GM21825 (cell line): ENCODE data around the gene UCKL1.

ENCODE experiments used
- ATAC-seq: cut with Tn5 transposase; IDR thresholded peaks from one replicate; pipeline ENCODE4 v1.9.1; 2021; ENCODE audit warnings: mild to moderate bottlenecking, moderate library complexity; ENCODE audit not compliant: unreplicated experiment

UCKL1 gene

DNA sequence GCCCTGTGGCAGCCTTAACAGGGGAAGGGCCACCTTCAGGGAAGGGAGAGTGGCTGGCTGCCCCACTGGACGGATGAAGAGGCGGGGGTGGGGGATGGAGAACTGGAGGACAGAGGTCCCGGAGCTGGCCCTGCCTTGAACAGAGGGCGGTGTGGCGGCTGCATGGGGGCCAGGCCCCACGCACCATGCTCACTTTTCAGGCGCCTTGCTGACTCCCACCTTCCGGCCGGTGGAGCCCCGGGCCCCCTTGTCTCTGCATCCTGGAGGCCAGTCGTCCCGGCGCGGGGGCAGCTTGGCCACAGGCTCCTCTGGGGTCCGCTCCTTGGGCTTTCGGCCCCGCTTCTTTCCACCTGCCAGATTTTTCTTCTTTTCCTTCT lies 3.5 kb upstream of the UCKL1 start:
- ATAC-seq: no peak

DNA sequence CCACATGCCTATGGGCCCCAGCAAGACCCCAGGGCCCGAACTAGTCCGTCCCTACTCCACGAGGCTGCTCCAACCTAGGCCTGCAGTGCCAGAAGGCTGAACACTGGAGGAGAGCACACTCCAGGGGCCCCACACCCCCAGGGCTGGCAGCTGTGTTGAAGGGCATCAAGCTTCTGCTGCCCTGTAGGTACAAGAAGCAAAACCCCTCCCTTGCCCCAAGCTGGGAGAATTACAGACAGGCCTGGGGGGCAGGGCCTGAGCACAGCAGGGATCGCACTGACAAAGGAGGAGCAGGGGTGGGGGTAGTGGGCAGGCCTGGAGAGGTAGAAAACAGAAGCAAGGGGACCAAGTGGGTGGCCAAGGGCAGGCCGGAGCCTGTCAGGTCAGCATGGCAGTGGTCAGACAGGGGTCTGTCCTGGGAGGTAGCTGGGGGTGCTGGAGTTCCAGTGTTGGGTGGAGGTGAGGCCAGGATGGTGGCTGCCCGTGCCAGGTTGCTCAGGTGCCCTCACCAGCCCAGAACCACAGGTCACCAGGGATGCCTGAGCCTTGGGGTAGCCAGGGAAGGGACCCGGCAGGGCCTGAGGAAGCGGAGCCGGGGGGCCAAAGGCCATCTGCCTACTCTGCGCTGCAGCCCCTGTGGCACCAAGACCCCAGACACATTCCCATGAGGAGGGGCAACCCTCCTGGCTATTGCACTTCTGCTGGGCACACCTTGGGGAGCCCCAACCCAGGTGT lies 2.9 kb upstream of the UCKL1 start:
- ATAC-seq: no peak

DNA sequence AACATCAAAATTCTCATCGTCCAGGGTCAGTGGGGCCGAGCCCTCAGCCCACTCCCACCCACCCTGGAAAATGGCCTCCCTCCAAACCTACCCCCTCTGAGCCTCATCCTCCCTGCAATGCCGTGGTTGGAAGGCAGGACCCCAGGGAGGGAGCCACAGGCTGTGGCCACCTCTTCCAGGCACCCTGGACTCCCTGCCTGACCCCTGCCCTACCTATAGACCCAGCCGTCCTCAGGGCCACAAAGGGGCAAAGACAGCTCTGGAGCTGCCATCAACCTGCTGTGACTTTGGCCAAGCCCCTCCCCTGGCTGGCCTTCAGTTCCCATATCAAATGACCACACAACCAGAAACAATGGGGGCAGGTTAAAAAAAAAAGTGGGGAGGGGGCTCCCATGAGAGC lies 2.3 kb upstream of the UCKL1 start:
- ATAC-seq: no peak

DNA sequence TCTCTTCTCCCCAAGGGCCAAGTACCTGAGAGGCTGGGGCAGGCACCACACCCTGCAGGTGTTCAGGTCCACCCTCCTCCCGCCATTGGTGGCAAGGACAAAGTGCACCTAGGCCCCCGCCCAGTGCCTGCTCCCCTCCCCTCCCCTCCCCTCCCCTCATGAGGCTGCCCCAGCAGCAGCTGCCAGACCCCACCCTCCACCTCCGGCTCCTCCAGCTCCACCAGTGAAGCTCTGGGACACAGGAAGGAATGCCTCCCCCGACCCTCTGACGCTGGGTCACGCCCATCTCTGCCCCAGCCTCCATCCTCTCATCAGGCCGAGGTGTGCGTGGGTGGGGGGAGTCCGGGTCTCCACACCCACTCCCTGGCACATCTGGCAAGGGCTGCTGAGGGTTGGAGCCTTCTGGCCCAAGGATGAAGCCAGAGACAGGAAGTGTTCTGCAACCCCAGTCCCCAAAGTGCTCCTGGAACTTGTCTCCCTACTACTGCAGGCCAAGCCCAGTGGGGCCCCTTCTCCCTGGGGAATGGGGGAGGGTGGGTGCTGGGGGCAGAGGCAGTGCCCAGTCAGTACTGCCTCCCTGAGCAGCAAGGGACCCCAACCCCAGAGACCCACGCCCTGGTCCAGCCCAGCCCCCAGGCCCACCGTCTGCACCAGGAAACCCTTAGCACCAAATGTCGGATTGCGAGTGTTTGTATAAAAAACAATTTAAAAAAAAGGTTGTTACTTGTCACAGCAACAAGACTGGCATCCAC lies 1.6 kb upstream of the UCKL1 start:
- ATAC-seq: no peak

DNA sequence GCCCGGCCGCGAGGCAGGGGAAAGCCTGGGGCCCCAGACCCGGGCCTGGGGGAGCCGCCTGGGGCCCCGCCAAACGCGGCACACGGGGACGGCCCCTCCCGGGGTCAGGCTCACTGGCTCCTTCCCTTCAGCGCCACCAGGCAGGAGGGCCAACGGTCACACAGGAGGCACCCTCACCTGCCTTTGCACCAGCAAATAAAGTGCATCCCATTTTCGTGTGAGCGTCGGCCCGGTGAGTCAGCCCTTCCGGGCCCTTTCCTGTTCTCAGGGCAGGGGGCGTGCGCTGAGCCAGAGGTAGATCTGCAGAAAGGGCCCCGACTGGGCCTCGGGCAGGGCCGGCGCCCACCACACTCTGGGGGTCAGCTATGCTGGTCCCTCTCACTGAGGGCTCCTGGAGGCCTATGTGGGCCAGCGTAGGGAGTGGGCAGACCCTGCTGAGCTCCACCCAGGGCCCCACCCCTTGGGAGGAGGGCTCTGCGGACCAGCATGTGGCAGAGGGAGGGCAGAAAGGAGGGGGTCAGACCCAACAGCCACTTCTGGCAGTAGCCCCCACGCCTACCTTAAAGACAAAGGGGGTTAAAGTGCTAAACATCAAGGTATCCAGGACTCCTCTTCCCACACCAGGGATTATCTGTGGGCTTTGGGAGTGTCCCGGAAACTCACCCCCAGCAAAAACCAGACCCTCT lies 931 bp upstream of the UCKL1 start:
- ATAC-seq: no peak

DNA sequence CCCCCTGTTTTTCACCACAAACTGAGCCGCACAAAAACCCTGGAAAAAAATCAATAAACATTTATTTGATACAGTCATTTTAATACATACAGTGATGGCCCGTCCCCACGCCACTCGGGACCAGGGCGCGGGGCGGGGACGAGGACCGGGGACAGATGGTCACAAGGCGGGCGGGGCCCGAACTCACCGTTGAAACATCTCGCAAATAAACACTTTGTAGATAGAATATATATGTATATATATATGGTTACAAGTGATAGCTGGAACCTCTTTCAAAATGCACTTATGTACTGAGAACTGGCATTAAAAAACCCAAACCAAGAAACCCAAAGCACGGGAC lies 418 bp upstream of the UCKL1 start:
- no peak for ATAC-seq

DNA sequence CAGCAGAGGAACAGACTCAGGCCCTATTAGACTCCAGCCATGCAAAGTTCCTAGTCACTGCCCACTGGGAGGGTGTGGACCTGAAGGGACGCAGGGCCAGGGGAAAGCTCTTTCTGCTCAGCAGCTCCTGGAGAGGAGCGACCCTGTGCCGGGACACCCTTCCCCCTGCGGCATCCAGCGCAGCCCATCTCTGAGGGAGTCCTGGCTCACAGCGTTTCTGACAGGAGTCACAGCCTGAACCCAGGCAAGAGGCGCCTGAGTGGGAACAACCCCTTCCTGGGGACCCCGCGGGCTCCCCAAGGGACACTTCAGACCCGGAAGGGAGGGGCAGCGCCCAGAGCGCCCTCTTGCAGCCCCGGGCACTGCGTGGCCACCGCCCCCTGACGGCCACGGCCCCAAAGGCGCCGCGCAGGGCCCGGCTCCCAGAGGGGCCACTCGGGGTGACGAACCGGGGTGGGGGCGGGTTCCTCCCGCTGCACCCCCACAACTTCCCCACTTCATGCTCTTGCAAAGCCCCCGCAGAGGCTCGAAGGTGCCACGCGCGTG lies 862 bp downstream of the UCKL1 start:
- peak; percentile 14 for ATAC-seq

DNA sequence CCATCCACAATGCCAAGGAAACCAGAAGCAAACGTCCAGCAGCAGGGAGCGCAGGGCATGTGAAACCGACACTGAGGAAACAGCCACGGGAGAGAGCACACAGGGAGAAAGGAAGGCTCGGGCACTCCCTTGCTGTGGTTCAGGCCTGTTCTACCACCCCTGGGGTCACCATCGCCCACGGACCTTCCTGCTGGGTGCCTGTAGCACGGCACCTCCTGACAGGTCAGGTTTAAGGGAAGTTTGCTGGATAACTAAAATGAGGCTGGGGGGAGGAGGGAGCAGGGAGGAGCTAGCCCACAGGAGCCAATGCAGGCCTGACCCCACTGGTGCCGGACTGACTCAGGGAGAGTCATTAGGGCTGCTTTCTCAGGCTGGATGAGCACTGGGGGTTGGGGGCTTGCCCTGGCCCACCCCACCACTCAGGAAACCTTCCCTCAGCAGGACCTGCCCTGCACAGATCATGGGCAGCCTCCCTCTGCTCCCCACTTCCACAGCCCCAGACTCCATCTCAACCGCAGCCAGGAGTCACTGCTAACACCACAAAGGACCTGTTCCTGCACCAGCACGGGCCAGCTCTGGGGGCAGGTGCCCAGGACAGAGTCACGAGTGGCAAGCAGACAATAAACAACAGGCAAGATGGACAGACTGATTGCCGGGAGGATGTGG lies 2.3 kb downstream of the UCKL1 start:
- ATAC-seq: no peak

DNA sequence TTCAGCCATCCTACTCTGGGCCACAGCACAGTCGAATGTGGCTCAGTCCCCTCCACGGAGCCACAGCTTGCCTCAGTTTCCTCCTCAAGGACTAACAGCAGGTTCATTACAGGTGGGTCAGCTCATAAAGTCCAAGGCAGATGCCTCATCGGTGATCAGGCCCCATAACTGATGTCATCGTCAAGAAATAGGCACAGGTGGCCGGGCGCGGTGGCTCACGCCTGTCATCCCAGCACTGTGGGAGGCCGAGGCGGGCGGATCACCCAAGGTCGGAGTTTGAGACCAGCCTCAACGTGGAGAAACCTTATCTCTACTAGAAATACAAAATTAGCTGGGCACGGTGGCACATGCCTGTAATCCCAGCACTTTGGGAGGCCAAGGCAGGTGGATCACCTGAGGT lies 3.4 kb downstream of the UCKL1 start:
- no peak for ATAC-seq

DNA sequence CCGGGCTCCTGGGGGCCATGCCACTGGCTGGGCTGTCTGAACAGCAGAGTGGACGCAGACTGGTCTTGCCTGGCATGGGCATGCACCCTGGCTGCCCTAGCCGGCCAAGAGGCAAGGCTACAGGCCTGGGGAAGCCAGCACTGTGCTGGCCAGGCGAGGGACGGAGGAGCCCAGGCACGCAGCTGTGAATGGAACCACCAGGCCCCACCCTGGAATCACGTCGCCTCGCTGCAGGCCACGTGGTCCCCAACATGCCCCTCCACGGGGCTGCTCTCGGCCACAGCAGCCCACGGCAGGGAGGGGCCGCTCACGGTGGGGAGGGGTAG lies 4.0 kb downstream of the UCKL1 start:
- ATAC-seq: no peak

DNA sequence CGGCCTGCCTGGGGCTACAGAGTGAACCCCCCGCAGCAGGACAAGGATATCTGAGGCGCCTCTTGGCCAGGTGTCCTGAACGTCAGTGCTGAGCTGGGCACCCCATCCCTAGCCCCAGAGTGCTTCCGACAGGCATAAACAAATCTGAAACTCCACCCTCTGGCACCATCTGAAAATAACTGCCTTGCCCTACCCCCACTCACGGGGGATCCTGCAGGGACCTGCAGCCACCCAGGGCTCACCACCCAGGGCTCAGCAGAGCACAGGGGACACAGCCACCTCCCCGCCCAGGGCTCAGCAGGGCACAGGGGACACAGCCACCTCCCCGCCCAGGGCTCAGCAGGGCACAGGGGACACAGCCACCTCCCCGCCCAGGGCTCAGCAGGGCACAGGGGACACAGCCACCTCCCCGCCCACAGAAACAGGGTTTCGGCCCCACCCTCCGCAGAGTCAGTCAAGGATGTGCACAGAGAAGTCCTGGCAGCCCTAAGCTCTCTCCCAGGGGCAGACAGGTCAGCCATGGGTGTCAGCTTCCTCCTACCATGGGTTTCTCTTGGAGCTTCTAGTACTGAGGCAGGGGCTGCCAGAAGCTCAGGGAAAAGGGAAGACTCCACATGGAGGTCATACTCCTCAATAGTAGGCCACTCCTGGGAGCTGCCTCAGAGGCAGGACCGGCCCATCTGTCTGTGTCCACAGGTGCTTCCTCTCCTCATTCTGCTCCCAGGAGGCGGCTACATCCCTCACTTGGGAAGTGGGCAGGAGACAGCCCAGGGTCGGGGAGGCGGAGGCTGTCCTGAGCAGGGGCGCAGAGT lies 4.6 kb downstream of the UCKL1 start:
- no peak for ATAC-seq

DNA sequence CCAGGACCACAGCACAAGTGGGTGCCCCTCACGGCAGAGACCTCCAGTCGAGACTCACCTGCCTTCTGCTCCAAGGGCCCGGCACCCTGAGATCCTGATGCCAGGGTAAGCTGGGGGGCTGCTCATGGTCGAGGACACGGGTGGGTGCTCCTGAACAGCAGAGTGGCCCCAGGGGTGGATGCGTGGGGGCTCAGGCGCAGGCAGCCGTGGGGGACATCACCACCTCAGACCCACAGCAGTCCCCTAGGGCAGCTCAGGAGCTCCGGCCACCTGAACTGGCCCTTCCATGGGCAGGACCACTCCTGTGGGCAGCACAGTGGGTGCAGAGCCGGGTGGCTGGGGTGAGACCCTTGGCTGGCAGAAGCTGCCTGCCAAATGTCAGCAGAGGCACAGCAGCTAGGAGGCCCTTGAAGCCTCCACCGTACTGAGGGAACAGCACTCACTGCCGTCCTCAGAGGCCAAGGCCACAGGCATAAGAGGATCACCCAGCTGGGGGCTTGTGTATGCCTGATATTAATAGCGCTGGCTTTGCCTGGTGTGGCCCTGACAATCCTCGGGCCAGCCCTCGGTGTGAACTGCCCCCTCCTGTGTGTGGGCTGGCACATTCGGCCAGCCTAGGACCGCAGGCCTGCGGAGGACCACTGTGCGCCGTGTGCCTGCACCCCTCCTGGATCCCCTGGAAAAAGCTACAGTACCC lies 5.4 kb downstream of the UCKL1 start:
- no peak for ATAC-seq

DNA sequence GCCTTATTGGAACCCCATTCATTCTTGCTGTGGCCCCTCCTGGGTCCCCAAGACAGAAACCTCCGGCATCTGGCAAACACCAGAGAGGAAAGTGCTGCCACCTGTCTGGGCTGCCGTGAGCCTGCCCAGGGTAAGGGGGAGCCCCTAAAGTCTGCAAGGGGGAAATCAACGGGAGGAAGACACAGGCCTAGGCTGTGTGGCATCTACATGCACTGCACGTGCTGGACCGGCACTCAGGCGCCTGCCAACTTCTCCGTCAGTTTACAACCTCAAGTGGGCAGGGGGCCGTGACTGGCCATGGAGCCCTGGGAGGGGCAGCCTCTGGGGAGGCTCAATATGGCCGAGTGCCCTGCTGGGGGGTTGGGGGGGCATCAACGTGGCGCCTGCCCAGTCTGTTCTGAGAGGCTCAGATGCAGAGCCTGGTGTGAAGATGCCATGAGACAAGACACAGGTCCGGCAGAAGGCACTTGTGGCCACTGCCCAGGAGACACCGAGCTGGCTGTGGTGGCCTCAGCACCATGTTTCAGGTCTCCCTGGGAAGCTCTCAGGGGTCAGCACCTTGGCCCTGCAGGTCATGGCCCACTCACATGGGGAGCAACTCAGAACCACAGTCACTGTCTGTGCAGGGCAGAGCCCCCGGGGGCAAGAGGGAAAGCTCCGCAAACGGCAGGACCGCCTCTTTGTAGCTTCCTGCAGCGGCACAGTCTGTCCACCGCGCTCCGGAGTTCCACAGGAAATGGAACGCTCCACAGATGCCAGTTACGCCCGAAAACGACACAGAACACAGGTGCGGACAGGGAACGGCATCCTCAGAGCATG lies 8.4 kb downstream of the UCKL1 start:
- ATAC-seq: no peak

DNA sequence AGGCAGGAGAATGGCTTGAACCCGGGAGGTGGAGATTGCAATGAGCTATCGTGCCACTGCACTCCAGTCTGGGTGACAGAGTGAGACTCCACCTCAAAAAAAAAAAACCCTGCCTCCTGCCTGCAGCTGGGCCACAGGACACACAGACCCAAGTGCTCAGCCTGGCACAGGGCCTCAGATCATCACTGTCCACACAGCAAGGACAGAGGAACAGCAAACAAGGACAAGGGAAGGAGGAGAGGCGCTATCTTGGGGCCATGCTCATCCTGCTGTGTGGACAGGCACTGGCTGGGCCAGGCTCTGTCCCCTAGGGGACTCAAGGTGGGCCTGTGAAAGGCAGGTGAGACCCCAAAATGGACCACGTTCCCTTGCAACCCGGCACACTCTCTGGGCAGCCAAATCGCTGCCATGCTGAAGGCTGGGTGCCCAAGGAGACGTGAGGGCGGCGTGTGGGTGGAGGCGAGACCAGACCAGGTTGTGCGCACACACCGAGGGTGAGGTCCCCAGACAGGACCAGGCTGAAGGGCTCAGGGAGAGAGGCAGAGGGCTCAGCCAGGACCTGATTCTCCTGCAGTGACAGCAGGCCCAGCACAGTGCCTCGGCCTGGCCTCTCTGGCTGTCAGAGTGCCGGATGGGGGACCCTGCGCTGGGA lies 9.1 kb downstream of the UCKL1 start:
- ATAC-seq: no peak

DNA sequence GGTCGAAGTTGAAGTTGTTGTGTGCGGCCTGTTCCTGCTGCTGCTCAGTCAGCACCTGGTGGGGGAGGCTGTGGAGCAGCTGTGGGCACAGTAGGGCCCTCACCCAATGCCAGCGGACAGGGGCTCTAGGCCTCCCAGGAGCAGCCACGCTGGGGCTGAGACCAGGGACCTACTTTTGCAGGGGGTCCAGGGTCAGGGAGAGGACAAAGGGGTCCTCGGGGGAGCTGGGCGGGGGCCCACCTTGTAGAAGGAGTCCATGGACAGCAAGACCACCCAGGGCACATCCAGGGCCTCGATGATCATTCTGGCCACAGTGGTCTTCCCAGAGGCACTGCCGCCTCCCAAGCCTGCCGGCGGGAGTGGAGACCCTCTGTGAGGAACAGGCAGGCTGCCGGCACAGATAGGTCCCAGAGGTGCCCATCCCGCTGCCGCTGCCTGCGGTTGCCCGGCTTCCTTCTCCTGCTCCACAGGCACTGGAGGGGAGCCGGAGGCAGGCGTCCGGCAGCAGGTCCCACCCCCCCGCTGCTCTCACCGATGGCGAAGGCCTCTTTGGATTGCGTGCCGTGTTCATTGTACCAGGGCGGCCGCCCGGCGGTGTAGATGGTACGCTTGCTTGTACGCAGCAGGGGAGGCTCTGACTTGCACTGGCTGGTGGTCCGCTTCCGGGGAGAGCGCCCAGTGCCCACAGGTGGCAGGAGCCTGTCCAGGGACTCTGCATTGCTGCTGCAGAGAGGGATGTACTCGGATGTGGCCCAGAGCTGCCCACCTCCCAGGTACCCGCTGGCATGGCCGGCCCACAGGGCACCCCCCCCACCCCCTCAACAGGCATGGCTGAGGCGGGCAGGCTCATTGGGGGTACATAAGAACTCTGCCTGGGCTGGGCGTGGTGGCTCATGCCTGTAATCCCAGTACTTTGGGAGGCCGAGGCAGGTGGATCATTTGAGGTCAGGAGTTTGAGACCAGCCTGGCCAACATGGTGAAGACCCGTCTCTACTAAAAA lies 10.0 kb downstream of the UCKL1 start:
- no peak for ATAC-seq

DNA sequence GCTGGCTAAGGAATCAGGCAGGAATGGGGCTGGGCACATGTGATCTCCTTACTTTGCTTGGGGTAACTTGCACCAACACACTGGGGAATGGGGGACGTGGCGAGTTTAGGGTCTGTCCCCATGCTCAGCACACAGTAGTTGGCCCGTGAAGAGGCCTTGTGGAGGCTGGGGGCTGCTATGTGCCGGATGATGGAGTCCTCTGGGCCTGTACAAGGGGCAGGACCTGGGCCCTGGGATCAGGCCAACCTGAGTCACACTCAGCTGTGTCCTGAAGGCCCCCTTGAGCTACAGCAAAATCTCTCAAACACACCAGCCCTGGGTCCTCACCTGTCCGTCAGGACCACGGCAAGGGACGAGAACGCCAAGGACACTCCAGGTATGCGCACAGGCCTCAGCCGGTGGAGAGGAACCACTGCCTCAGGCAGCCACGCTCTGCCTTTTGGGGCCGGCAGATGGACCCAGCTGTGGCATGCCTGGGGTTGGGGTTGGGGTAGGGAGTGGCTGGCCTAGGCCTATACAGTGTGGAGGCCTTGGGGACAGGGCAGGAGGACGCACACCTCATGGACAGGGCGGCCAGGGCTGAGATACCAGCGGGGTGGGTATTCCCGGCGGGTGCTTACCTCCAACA lies 11.1 kb downstream of the UCKL1 start:
- ATAC-seq: no peak
